Calu3 (cell line): Measurements from ENCODE around the gene PKM. TPM values are rescaled to one million over a fixed set of nuclear protein-coding genes. Genes with fewer than 3 reads are reported as not detected.

Experiments
- BruUV-seq: library from RNA; stranded (reverse); fragments of 400-500 nt; replicated peaks from 2 replicates; lab custom pipeline; 2021; lab: Mats Ljungman, UMichigan
- CTCF ChIA-PET: fragments of 300-600 bp; sonication (Branson Sonifier 250); formaldehyde crosslinking; loops from one replicate; lab custom pipeline; 2022; ENCODE audit warnings: antibody characterized with exemption; lab: Charles Lee
- DNase-seq: peaks from one replicate; pipeline ENCODE4 v3.0.0; 2022
- H3K27ac Mint-ChIP-seq: one replicate; pipeline ENCODE4 v1.8.0; 2022; ENCODE audit warnings: mixed read lengths; ENCODE audit not compliant: unreplicated experiment
- H3K27me3 Mint-ChIP-seq: one replicate; pipeline ENCODE4 v1.8.0; 2022; ENCODE audit warnings: mixed read lengths; ENCODE audit not compliant: unreplicated experiment
- H3K36me3 Mint-ChIP-seq: one replicate; pipeline ENCODE4 v1.8.0; 2022; ENCODE audit warnings: mild to moderate bottlenecking, moderate library complexity, mixed read lengths; ENCODE audit not compliant: insufficient read depth, unreplicated experiment
- H3K4me1 Mint-ChIP-seq: one replicate; pipeline ENCODE4 v1.8.0; 2022; ENCODE audit warnings: mild to moderate bottlenecking, low read depth, mixed read lengths; ENCODE audit not compliant: unreplicated experiment
- H3K4me3 Mint-ChIP-seq: one replicate; pipeline ENCODE4 v1.8.0; 2022; ENCODE audit warnings: mild to moderate bottlenecking, low read depth, moderate library complexity, mixed read lengths; ENCODE audit not compliant: unreplicated experiment
- H3K9me3 Mint-ChIP-seq: one replicate; pipeline ENCODE4 v1.8.0; 2022; ENCODE audit warnings: low read depth, mixed read lengths; ENCODE audit not compliant: unreplicated experiment
- intact Hi-C: fragments of 100-400 bp; cut with micrococcal nuclease; formaldehyde crosslinking; loops from one replicate; pipeline ENCODE4 v1.10.0; 2022; ENCODE audit not compliant: unreplicated experiment
- total RNA-seq: library from RNA; stranded (reverse); gene quantifications from 2 replicates; pipeline ENCODE4 v1.2.3, GENCODE V29; 2022
- TF ChIP-seq, protein P1 (sequence below): fragments of 200-600 bp; IDR thresholded peaks from one replicate; pipeline ENCODE4 v1.8.0; 2022; ENCODE audit warnings: antibody characterized with exemption; ENCODE audit not compliant: unreplicated experiment

Gene PKM
- total RNA-seq, 1 experiment from 2014 or later, result 1,922 TPM

DNA sequence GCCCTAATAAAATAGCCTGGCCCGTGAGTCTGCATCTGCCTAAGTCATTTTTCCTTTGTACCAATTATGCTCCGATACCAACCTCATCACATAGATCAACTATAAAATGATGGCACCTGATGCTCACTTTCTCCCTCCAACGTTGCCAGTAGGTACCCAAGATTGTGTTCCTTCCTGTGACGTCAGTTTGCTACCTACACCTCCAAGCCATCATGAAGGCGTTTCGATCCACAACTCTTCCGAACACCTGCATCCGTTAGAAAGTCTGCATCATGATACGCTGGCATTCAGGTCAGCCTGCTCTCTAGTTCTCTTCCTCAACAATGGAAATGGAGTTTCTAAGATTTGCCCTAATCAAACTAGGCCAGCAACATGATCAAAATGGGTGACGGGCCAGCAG lies 7.7 kb downstream of the PKM start:
- Mint-ChIP-seq H3K4me1 (peaks cover 90% of the 10 kb centered on the region), H3K27ac (peak overlapping the region; percentile 83), H3K9me3 (no peaks in the 10 kb centered on the region), H3K27me3 (no peaks in the 10 kb centered on the region), H3K4me3 (peak overlapping the region; percentile 48), H3K36me3 (peaks cover 96% of the 10 kb centered on the region)
- CTCF ChIA-PET, result interaction anchor here (1.0 kb wide), 1 partner anchor 25 kb away, joined by 4 read pairs; no protein-coding TSS in a partner anchor
- DNase-seq, result no peak
- TF ChIP-seq, protein P1, sequence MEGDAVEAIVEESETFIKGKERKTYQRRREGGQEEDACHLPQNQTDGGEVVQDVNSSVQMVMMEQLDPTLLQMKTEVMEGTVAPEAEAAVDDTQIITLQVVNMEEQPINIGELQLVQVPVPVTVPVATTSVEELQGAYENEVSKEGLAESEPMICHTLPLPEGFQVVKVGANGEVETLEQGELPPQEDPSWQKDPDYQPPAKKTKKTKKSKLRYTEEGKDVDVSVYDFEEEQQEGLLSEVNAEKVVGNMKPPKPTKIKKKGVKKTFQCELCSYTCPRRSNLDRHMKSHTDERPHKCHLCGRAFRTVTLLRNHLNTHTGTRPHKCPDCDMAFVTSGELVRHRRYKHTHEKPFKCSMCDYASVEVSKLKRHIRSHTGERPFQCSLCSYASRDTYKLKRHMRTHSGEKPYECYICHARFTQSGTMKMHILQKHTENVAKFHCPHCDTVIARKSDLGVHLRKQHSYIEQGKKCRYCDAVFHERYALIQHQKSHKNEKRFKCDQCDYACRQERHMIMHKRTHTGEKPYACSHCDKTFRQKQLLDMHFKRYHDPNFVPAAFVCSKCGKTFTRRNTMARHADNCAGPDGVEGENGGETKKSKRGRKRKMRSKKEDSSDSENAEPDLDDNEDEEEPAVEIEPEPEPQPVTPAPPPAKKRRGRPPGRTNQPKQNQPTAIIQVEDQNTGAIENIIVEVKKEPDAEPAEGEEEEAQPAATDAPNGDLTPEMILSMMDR, result no peak
- intact Hi-C loops, result no loop called here
- BruUV-seq, result no TSS peak

DNA sequence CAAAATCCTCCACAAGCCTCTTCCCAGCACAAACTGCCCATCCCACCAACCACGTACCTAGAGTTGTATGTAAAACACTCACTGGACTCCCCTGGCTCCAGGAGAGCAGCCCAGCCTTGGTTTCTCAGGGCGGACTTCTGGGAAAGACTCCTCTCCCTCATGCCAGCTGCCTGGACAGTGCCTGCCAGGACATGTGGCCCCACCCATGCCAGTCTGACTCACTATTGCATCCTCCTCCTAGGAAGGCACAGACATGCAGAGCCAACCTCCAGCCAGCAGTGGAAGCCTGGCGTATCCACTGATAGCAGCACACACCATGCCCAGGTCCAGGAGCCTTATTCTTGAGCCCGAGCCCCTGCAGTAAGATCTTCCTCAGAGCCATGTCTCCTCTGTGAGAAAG lies 8.6 kb downstream of the PKM start:
- TF ChIP-seq, protein P1, result no peak
- Mint-ChIP-seq H3K27ac (peak overlapping the region; percentile 63), H3K27me3 (no peaks in the 10 kb centered on the region), H3K36me3 (peaks cover 96% of the 10 kb centered on the region), H3K9me3 (no peaks in the 10 kb centered on the region), H3K4me1 (peaks cover 82% of the 10 kb centered on the region), H3K4me3 (peak overlapping the region; percentile 28)
- peak; percentile 68 for DNase-seq
- no TSS peak for BruUV-seq
- CTCF ChIA-PET, result interaction anchor here (0.6 to 1.8 kb wide), 4 partner anchors 9 to 24 kb away, joined by 3 to 6 read pairs (median 5); no protein-coding TSS in a partner anchor
- intact Hi-C loops, result no loop called here

DNA sequence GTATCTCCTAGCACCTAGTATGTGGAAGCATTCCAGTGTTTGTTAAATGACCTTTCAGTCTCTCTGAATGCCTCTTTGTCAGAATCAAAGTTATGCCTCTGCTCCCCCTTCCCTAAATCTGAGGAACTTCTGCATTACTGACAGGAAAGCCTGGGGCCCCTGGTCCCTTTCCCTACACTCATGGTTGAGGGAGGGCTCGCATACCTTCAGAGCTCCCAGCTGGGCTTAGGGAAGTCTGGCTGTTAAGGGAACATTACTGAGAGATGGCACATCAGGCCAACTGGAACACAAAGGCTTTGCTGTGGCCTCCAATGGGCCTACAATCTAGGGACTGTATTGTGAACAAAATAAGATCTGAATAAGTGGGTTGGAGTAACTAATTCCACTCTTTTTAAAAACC lies 10.3 kb downstream of the PKM start:
- H3K4me1 Mint-ChIP-seq, result peaks cover 65% of the 10 kb centered on the region
- H3K9me3 Mint-ChIP-seq, result no peaks in the 10 kb centered on the region
- CTCF ChIA-PET, result interaction anchor here (1.8 kb wide), 1 partner anchor 11 kb away, joined by 3 read pairs; no protein-coding TSS in a partner anchor
- H3K4me3 Mint-ChIP-seq, result peak overlapping the region; percentile 28
- BruUV-seq, result no TSS peak
- TF ChIP-seq, protein P1, result no peak
- peaks cover 93% of the 10 kb centered on the region for H3K36me3 Mint-ChIP-seq
- intact Hi-C loops, result no loop called here
- no peaks in the 10 kb centered on the region for H3K27me3 Mint-ChIP-seq
- peak overlapping the region; percentile 34 for H3K27ac Mint-ChIP-seq
- no peak for DNase-seq

DNA sequence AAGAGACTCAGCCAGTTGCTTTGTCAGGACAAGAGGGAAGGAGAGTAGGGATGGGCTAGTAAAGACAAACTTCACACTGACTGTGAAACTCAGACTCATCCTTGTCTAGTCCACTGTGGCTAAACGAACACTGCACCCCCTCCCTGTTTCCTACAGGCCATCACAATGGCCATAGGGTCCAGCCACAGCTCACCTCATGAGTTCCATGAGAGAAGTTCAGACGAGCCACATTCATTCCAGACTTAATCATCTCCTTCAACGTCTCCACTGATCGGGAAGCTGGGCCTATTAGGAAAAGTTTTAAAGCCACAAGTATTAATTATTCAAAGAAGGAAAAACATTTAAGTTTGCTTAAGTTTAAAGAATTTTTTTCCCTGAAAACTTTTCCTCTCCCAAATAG lies 13.8 kb downstream of the PKM start:
- Mint-ChIP-seq H3K4me3 (no peak overlapping the region), H3K36me3 (peaks cover 93% of the 10 kb centered on the region), H3K9me3 (no peaks in the 10 kb centered on the region), H3K27me3 (no peaks in the 10 kb centered on the region), H3K4me1 (peaks cover 38% of the 10 kb centered on the region), H3K27ac (peak overlapping the region; percentile 20)
- no peak for DNase-seq
- no TSS peak for BruUV-seq
- CTCF ChIA-PET, result no interaction called here
- intact Hi-C loops, result no loop called here
- TF ChIP-seq, protein P1, result no peak
